ENCODE results near the gene GAPDH. TPM values are rescaled to one million over a fixed set of nuclear protein-coding genes. Genes with fewer than 3 reads are reported as not detected.

GAPDH gene
- polyA plus RNA-seq, 1 donor (not counting 4 experiments of a cell fraction or from before 2014, with no cell fraction given) = 8,390 TPM

- Histone ChIP-seq H3K27me3 (ENCODE audit: control insufficient read depth, extremely low read depth, insufficient read depth, low read length) (no peaks in the 10 kb centered on the region), H3K4me3 (ENCODE audit: control insufficient read depth in 2 of 3, extremely low read depth in 1 of 3, insufficient read depth in 2 of 3, low read depth in 1 of 3, low read length in 3 of 3) (no peak overlapping the region), H3K36me3 (ENCODE audit: control insufficient read depth in 2 of 2, extremely low read depth in 1 of 2, insufficient read depth in 2 of 2, low read length in 2 of 2) (peaks cover 41 to 49% of the 10 kb centered on the region in 2 experiments), H3K4me2 (ENCODE audit: control insufficient read depth, extremely low read depth, insufficient read depth, low read depth, low read length) (no peak overlapping the region), H3K9ac (ENCODE audit: control insufficient read depth, extremely low read depth, insufficient read depth, low read length) (no peak overlapping the region), H4K20me1 (ENCODE audit: control insufficient read depth, extremely low read depth, insufficient read depth, low read length) (no peaks in the 10 kb centered on the region), H3K27ac (ENCODE audit: control insufficient read depth, insufficient read depth, low read length) (no peak overlapping the region), H2AFZ (ENCODE audit: control insufficient read depth, low read length) (no peak overlapping the region), H3K9me3 (ENCODE audit: control insufficient read depth, low read depth, low read length) (no peaks in the 10 kb centered on the region), H3K9me1 (ENCODE audit: control insufficient read depth, extremely low read depth, insufficient read depth, low read length) (no peaks in the 10 kb centered on the region), H3K79me2 (ENCODE audit: control insufficient read depth, insufficient read depth, low read length) (peaks cover under 1% of the 10 kb centered on the region), H3K4me1 (ENCODE audit: control insufficient read depth, extremely low read depth, insufficient read depth, low read length) (peaks cover 2% of the 10 kb centered on the region)
- FAIRE-seq = no peak
- TF ChIP-seq EZH2 (IDR thresholded peaks at IDR 0.05; ENCODE audit: low read length) = no peak
- TF ChIP-seq CTCF (optimal IDR thresholded peaks at IDR 0.05 in 1 of 3, IDR thresholded peaks at IDR 0.05 in 1 of 3, conservative IDR thresholded peaks at IDR 0.05 in 1 of 3; ENCODE audit: extremely low read depth in 1 of 3, insufficient read depth in 2 of 3, low read length in 3 of 3) = no peak
- no peak for DNase-seq (ENCODE audit: low read depth, low spot score)
- dilution Hi-C loops (cut with MboI; ENCODE audit: extremely low pct_ligation_motif_present, low sequenced_read_pairs) = no loop called here
These were observed 38.7 kb downstream of the GAPDH start for GRCh38 chr12:6573001-6573400.

DNA sequence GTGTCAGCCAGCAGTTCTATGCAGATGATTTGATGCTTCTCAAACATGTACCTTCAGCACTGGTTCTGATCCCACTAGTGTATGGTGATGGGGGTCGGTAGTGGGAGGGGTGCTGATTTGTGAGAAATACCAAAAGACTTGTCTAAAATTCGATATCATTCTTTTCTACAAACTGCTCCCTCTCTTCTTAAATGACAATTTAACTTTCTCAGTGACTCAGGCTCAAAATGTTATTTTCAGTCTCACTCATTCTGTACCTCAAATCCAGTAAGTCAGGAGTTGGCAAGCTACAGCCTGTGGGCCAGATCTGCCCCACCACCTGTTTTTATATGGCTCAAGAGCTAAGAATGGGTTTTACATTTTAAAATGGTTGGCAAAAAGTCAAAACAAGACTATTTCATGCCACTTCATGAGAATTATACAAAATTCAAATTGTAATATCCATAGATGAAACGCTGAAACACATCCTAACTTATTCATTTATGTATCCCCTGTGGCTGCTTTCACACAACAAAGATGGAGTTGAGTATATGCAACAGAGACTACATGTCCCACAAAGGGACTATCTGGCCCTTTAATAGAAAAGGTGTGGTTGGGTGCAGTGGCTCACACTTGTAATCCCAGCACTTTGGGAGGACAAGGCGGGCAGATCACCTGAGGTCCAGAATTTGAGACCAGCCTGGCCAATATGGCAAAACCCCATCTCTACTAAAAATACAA, 40.4 kb downstream of the GAPDH start:
- dilution Hi-C loops (cut with MboI; ENCODE audit: extremely low pct_ligation_motif_present, low sequenced_read_pairs) = no loop called here
- Histone ChIP-seq H2AFZ (ENCODE audit: control insufficient read depth, low read length) (no peak overlapping the region), H4K20me1 (ENCODE audit: control insufficient read depth, extremely low read depth, insufficient read depth, low read length) (no peaks in the 10 kb centered on the region), H3K79me2 (ENCODE audit: control insufficient read depth, insufficient read depth, low read length) (no peaks in the 10 kb centered on the region), H3K4me2 (ENCODE audit: control insufficient read depth, extremely low read depth, insufficient read depth, low read depth, low read length) (no peak overlapping the region), H3K27me3 (ENCODE audit: control insufficient read depth, extremely low read depth, insufficient read depth, low read length) (no peaks in the 10 kb centered on the region), H3K9me1 (ENCODE audit: control insufficient read depth, extremely low read depth, insufficient read depth, low read length) (no peaks in the 10 kb centered on the region), H3K27ac (ENCODE audit: control insufficient read depth, insufficient read depth, low read length) (no peak overlapping the region), H3K36me3 (ENCODE audit: control insufficient read depth in 2 of 2, extremely low read depth in 1 of 2, insufficient read depth in 2 of 2, low read length in 2 of 2) (peaks cover 46 to 47% of the 10 kb centered on the region in 2 experiments), H3K4me1 (ENCODE audit: control insufficient read depth, extremely low read depth, insufficient read depth, low read length) (no peaks in the 10 kb centered on the region), H3K4me3 (ENCODE audit: control insufficient read depth in 2 of 3, extremely low read depth in 1 of 3, insufficient read depth in 2 of 3, low read depth in 1 of 3, low read length in 3 of 3) (no peak overlapping the region), H3K9me3 (ENCODE audit: control insufficient read depth, low read depth, low read length) (no peaks in the 10 kb centered on the region), H3K9ac (ENCODE audit: control insufficient read depth, extremely low read depth, insufficient read depth, low read length) (no peak overlapping the region)
- DNase-seq (ENCODE audit: low read depth, low spot score) = no peak
- TF ChIP-seq CTCF (optimal IDR thresholded peaks at IDR 0.05 in 1 of 3, IDR thresholded peaks at IDR 0.05 in 1 of 3, conservative IDR thresholded peaks at IDR 0.05 in 1 of 3; ENCODE audit: extremely low read depth in 1 of 3, insufficient read depth in 2 of 3, low read length in 3 of 3) (no peak), EZH2 (IDR thresholded peaks at IDR 0.05; ENCODE audit: low read length) (no peak)
- FAIRE-seq = no peak

All from keratinocyte (primary cell).